Measurements from ENCODE around the gene METTL15.
A peak's percentile ranks its signal among the peaks of the same experiment; 100 is the strongest.

The METTL15 gene

DNA sequence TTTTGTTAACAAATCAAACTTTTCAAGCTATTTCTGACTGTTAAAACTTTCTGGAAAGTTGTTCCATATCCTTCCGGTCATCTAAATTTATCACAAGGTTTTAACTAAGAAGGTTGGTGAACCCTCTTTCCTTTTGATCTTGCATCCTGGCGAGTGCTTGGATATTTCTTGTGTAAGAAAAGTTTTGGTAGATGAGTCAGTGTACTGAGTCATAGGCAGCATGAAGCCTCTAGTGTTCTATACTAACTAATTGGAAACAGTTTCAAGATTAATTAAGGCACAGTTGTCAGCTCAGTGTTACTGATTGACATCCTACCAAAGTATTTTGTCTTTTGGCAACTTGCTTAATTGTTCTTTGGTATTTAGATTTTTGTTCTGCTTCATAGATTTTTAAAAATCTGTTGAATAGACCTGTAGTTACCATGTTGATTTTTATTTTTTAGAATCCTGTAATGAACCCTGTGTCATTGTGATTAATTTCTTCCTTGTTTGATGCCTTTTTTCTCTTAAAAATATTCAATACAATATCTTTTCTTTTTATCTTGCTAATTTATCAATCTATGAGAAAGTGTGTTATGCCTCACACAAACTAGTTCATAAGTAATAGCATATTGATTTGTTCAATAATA is 38.0 kb downstream of the METTL15 start:
- Mint-ChIP-seq H3K4me1 (no peaks in the 10 kb centered on the region), H3K9me3 (peaks cover 2% of the 10 kb centered on the region), H3K36me3 (ENCODE audit: low read depth) (peaks cover 2% of the 10 kb centered on the region), H3K27ac (no peak overlapping the region), H3K27me3 (ENCODE audit: low read depth, poor library complexity) (no peaks in the 10 kb centered on the region), H3K4me3 (no peak overlapping the region)
- TF ChIP-seq, protein P1, sequence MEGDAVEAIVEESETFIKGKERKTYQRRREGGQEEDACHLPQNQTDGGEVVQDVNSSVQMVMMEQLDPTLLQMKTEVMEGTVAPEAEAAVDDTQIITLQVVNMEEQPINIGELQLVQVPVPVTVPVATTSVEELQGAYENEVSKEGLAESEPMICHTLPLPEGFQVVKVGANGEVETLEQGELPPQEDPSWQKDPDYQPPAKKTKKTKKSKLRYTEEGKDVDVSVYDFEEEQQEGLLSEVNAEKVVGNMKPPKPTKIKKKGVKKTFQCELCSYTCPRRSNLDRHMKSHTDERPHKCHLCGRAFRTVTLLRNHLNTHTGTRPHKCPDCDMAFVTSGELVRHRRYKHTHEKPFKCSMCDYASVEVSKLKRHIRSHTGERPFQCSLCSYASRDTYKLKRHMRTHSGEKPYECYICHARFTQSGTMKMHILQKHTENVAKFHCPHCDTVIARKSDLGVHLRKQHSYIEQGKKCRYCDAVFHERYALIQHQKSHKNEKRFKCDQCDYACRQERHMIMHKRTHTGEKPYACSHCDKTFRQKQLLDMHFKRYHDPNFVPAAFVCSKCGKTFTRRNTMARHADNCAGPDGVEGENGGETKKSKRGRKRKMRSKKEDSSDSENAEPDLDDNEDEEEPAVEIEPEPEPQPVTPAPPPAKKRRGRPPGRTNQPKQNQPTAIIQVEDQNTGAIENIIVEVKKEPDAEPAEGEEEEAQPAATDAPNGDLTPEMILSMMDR (IDR thresholded peaks at IDR 0.05) = no peak
- DNase-seq = no peak

DNA sequence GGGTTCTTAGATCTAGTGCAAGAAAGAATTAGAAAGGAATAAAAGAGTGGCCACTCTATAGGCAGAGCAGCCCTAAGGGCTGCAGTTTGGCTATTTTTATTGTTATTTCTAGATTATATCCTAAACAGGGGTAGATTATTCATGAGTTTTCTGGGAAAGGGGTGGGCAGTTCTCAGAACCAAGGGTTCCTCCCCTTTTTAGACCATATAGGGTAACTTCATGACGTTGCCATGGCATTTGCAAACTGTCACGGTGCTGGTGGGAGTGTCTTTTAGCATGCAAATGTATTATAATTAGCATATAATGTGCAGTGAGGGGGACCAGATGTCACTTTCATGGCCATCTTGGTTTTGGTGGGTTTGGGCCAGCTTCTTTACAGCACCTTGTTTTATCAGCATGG is 44.6 kb downstream of the METTL15 start:
- no peaks in the 10 kb centered on the region for H3K27me3 Mint-ChIP-seq (ENCODE audit: low read depth, poor library complexity)
- no peak overlapping the region for H3K27ac Mint-ChIP-seq
- H3K36me3 Mint-ChIP-seq (ENCODE audit: low read depth) = peaks cover 17% of the 10 kb centered on the region
- H3K9me3 Mint-ChIP-seq = no peaks in the 10 kb centered on the region
- DNase-seq = no peak
- TF ChIP-seq, protein P1 (IDR thresholded peaks at IDR 0.05) = no peak
- H3K4me3 Mint-ChIP-seq = no peak overlapping the region
- no peaks in the 10 kb centered on the region for H3K4me1 Mint-ChIP-seq

DNA sequence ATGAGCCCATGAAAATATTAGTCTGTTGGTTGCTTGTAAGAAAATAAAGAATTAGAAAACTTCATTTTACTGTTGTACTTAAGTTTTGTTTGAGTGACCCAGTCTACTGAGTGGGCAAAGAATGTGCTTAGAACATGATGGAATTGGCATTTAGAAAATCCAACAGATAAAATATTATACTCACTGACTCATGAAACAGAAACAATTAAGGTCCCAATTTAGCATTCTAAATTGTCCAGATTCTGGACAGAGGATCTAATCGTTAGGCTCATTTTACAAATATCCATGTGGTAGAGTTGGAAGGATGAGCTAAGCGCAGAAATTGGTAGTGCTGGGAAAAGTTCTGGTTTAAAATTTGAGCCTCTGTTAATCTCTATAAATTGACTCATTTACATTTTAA is 45.4 kb downstream of the METTL15 start:
- Mint-ChIP-seq H3K36me3 (ENCODE audit: low read depth) (peaks cover 26% of the 10 kb centered on the region), H3K4me1 (no peaks in the 10 kb centered on the region), H3K27me3 (ENCODE audit: low read depth, poor library complexity) (no peaks in the 10 kb centered on the region), H3K27ac (no peak overlapping the region), H3K9me3 (no peaks in the 10 kb centered on the region), H3K4me3 (no peak overlapping the region)
- no peak for DNase-seq
- TF ChIP-seq, protein P1 (IDR thresholded peaks at IDR 0.05) = no peak

DNA sequence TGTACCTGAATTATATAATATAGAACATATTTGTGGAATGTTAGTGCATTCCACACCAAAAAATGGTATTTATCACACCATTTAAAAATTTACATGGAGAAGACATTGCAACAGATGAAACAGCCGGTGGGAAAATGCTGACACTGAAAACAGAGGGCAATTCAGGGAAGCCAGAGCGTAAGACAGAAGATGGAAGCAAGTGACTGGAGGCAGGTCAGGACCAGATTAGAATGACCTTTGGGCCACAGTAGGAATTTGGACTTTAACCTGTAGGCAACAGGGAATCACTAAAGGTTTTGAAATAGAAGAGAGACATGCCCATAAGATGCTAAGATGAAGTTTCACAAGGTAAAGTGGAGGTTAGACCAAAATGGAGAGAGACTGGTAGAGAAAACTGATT is 60.5 kb downstream of the METTL15 start:
- peaks cover 13% of the 10 kb centered on the region for H3K9me3 Mint-ChIP-seq
- TF ChIP-seq, protein P1 (IDR thresholded peaks at IDR 0.05) = no peak
- H3K27ac Mint-ChIP-seq = no peak overlapping the region
- no peak for DNase-seq
- peaks cover 53% of the 10 kb centered on the region for H3K36me3 Mint-ChIP-seq (ENCODE audit: low read depth)
- peaks cover 5% of the 10 kb centered on the region for H3K4me1 Mint-ChIP-seq
- H3K4me3 Mint-ChIP-seq = no peak overlapping the region
- H3K27me3 Mint-ChIP-seq (ENCODE audit: low read depth, poor library complexity) = no peaks in the 10 kb centered on the region

DNA sequence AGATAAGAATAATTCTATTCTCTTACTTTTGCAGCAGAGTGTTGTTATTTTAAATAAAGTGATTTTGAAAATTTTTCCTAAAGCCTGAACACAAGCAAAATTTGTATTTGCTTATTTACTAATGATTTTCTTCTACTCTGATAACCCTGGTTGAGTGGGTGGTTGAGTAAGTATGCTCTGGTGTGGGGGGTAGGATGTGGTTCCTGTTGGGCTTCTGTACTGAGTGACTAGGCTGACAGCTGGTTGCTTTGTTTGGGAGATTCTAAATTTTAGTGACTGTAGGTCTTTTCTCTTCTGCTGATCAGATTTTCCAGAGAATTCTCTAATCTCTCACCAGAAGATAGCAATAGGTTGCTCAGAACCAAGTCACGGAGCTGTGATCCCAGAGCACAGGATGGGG is 61.6 kb downstream of the METTL15 start:
- H3K27ac Mint-ChIP-seq = peak overlapping the region; percentile 9
- no peak for DNase-seq
- peaks cover 21% of the 10 kb centered on the region for H3K9me3 Mint-ChIP-seq
- H3K4me1 Mint-ChIP-seq = peaks cover 5% of the 10 kb centered on the region
- peaks cover 57% of the 10 kb centered on the region for H3K36me3 Mint-ChIP-seq (ENCODE audit: low read depth)
- TF ChIP-seq, protein P1 (IDR thresholded peaks at IDR 0.05) = no peak
- no peaks in the 10 kb centered on the region for H3K27me3 Mint-ChIP-seq (ENCODE audit: low read depth, poor library complexity)
- H3K4me3 Mint-ChIP-seq = no peak overlapping the region

DNA sequence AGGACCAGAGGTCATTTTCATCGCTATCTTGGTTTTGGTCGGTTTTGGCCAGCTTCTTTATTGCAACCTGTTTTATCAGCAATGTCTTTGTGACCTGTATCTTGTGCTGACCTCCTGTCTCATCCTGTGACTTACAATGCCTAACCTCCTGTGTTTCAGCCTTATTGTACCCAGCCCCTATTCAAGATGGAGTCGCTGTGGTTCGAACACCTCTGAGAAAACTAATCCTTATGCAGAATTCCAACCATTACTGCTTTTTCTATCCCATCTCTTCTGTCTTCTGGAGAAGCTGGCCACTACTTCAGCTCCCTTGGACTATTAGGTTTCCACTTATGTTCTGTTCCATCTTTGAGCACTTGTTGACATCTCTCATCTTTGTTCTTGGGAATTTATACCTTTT is 62.6 kb downstream of the METTL15 start:
- DNase-seq = no peak
- H3K36me3 Mint-ChIP-seq (ENCODE audit: low read depth) = peaks cover 52% of the 10 kb centered on the region
- H3K27me3 Mint-ChIP-seq (ENCODE audit: low read depth, poor library complexity) = no peaks in the 10 kb centered on the region
- H3K9me3 Mint-ChIP-seq = peaks cover 17% of the 10 kb centered on the region
- H3K4me3 Mint-ChIP-seq = no peak overlapping the region
- no peak overlapping the region for H3K27ac Mint-ChIP-seq
- TF ChIP-seq, protein P1 (IDR thresholded peaks at IDR 0.05) = no peak
- peaks cover 5% of the 10 kb centered on the region for H3K4me1 Mint-ChIP-seq

All from nephron progenitor cell (in vitro differentiated cells).